Measurements from ENCODE around the gene USP30. TPM values are rescaled to one million over a fixed set of nuclear protein-coding genes. Genes with fewer than 3 reads are reported as not detected.

USP30 gene
- total RNA-seq, 1 experiment from 2014 or later = 7.1 TPM

DNA sequence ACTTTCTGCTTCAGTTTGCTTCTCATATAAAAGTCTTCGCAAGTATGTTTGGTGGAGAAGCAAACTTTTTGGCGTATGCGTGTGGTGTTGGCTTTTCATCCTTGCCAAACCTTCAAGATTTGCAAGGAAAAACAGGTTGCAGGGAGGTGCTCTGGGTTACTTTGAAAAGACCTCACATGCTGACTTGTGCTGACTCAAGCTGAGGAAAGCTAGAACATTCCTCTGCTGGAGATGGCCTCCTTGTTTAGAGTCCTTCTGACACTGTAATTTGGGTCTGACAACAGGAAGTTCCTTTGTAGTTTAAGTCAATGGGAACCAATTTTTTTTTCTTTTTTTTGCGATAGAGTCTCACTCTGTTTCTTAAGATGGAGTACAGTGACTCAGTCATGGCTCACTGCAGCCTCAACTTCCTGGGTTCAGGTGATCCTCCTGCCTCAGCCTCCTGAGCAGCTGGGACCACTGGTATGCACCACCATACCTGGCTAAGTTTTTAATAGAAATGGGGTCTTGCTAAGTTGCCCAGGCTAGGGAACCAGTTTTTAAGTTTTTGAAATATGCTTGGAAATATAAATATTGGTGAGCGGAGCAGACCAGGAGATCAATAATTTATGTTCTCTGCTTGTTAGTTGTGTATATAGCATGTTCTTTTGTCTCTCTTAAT lies 61.4 kb downstream of the USP30 start:
- Histone ChIP-seq H3K27ac (no peak overlapping the region), H3K9me3 (replicated peaks) (no peaks in the 10 kb centered on the region), H3K4me1 (replicated peaks) (peaks cover 4% of the 10 kb centered on the region; the same call in 1 of the 2 replicates), H3K4me3 (no peak overlapping the region), H3K36me3 (peaks cover 6% of the 10 kb centered on the region; the same call in 1 of the 2 replicates), H3K27me3 (replicated peaks) (no peaks in the 10 kb centered on the region)
- DNase-seq (ENCODE audit: low read depth in 1 of 2, low spot score in 2 of 2) = no peak

- H3K27ac ChIP-seq = no peak overlapping the region
- no peak overlapping the region for H3K4me3 ChIP-seq
- H3K4me1 ChIP-seq (replicated peaks) = peaks cover 4% of the 10 kb centered on the region; the same call in 1 of the 2 replicates
- DNase-seq (ENCODE audit: low read depth in 1 of 2, low spot score in 2 of 2) = no peak
- no peaks in the 10 kb centered on the region for H3K9me3 ChIP-seq (replicated peaks)
- H3K27me3 ChIP-seq (replicated peaks) = no peaks in the 10 kb centered on the region
- H3K36me3 ChIP-seq = peaks cover 5% of the 10 kb centered on the region; the same call in 1 of the 2 replicates
Observed at GRCh38 chr12:109114644-109115043, 62.3 kb downstream of the USP30 start.

- DNase-seq (ENCODE audit: low read depth in 1 of 2, low spot score in 2 of 2) = no peak
- no peaks in the 10 kb centered on the region for H3K36me3 ChIP-seq
Observed at GRCh38 chr12:109115404-109115757, 63.0 kb downstream of the USP30 start.

DNA sequence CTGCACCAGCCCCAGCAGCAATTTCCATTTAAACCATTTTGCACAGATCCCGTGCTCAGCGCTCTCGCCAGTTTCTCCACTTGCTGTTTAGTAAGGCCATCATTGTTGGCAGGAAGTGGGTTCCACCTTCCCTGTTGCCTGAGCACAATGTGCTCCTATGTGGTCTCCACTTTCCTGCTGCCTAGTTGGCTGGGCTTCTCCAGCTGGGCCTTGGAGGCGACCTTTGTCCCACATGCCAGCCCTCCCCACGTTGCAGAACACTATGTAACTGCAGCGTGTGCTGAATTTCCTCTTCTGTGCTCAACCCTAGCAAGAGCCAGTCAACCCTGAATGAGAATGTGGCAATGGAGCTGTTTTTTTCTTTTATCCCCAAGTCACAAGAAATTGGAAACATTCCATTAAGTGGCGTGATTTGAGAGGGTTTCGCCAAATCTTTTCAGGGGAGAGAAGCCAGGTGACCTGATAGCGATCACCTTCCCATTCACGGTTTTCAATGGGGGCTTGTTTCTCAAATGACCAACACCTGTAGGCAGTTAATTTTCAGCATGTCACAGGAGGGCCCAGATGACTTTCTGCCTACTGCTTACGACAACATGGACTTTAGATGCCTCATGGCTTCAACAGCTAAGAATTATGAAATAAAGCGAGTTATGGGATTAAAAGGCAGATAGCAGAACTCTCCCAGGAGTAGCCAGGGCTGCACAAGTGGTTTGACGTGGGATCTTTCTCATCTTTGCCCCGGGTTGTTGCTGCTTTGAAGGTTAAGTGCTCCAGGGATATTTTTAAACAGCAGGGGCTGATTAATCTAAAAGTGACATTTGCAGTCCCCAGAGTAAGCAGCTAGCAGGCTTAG lies 63.6 kb downstream of the USP30 start, which contains the start of gene ACACB:
Gene ACACB (plus strand): TSS at position 830 of the 853 bp plus-strand sequence. CDS start 22,819 bp downstream, outside the sequence.
- Histone ChIP-seq H3K36me3 (no peaks in the 10 kb centered on the region), H3K9me3 (replicated peaks) (no peaks in the 10 kb centered on the region), H3K4me1 (replicated peaks) (peaks cover 4% of the 10 kb centered on the region; the same call in 1 of the 2 replicates), H3K27me3 (replicated peaks) (no peaks in the 10 kb centered on the region), H3K4me3 (no peak within 1 kb of the TSS), H3K27ac (no peak within 1 kb of the TSS)
- no peak for DNase-seq (ENCODE audit: low read depth in 1 of 2, low spot score in 2 of 2)

More at GRCh38 chr12:109115404-109115757, 63.0 kb downstream of the USP30 start:
- Histone ChIP-seq H3K9me3 (replicated peaks) (no peaks in the 10 kb centered on the region), H3K4me3 (no peak overlapping the region), H3K4me1 (replicated peaks) (peaks cover 4% of the 10 kb centered on the region; the same call in 1 of the 2 replicates), H3K27ac (no peak overlapping the region), H3K27me3 (replicated peaks) (no peaks in the 10 kb centered on the region)

DNA sequence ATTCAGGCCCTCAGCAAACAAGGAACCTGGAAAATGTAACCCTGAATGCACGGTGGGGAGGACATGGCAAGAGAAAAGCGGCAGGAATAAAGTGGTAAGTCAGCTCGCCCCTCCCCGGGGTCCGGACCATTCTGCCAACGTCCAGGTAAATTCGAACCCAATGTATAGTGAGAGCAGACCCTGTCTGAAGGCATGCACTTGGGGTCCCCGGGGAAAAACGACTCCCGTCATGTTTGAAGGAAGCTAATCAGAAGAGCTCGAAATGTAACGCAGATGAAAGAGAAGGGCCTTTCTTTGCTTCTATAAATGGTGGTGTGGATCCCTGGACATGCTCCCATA lies 64.2 kb downstream of the USP30 start:
- Histone ChIP-seq H3K27me3 (replicated peaks) (no peaks in the 10 kb centered on the region), H3K9me3 (replicated peaks) (no peaks in the 10 kb centered on the region), H3K27ac (no peak overlapping the region), H3K4me3 (no peak overlapping the region), H3K4me1 (replicated peaks) (peaks cover 3% of the 10 kb centered on the region; the same call in 1 of the 2 replicates), H3K36me3 (no peaks in the 10 kb centered on the region)
- no peak for DNase-seq (ENCODE audit: low read depth in 1 of 2, low spot score in 2 of 2)

DNA sequence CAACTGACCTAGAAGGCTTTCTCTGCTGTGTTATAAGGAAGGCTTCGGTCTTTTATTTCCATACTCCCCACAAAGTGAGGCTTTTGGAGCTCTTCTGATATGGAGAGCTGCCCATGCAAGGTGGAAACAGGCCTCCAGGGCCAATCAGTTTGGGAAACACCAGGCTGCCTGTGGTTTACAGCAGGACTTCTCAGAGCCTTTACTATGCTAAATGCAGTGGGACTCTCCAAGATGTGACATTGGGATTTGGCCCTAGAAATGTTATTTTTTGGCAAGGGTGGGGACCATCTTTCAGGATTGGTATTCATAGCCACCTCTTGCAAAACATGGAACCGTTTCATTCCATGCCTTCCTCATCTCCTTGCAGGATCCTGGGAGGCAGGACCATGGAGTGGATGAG lies 67.7 kb downstream of the USP30 start:
- H3K4me3 ChIP-seq = no peak overlapping the region
- no peaks in the 10 kb centered on the region for H3K4me1 ChIP-seq (replicated peaks)
- no peak overlapping the region for H3K27ac ChIP-seq
- no peak for DNase-seq (ENCODE audit: low read depth in 1 of 2, low spot score in 2 of 2)
- H3K9me3 ChIP-seq (replicated peaks) = no peaks in the 10 kb centered on the region
- no peaks in the 10 kb centered on the region for H3K36me3 ChIP-seq
- H3K27me3 ChIP-seq (replicated peaks) = no peaks in the 10 kb centered on the region

- Histone ChIP-seq H3K36me3 (no peaks in the 10 kb centered on the region), H3K4me3 (no peak overlapping the region), H3K27ac (no peak overlapping the region), H3K27me3 (replicated peaks) (no peaks in the 10 kb centered on the region), H3K4me1 (replicated peaks) (no peaks in the 10 kb centered on the region), H3K9me3 (replicated peaks) (no peaks in the 10 kb centered on the region)
- no peak for DNase-seq (ENCODE audit: low read depth in 1 of 2, low spot score in 2 of 2)
Observed at GRCh38 chr12:109120557-109120956, 68.2 kb downstream of the USP30 start.

DNA sequence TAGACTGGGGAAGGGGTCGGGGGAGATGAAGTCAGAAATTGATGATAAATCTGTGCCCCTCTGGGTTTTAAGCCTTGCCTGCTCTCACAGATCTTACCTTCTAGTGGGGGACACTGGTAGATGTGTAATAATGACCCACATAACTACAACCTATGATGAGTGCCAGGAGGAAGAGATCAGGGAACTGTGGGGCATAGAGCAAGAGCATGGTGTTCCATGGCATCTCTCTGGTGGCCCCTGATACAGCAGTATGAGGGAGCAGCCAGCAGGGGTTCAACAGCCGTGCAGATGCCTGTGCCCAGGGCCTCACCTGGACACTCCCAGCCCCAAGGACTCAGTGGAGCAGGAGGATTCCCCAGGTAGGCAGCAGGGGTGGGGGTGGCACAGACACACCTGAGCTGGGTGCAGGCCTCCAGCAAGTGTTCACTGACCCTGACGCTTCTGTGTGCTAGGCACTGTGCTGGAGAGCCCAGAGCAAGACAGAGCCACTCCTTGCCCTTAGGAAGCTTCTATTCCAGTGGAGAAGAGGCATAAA lies 69.0 kb downstream of the USP30 start:
- no peaks in the 10 kb centered on the region for H3K9me3 ChIP-seq (replicated peaks)
- H3K27ac ChIP-seq = no peak overlapping the region
- H3K36me3 ChIP-seq = no peaks in the 10 kb centered on the region
- H3K27me3 ChIP-seq (replicated peaks) = no peaks in the 10 kb centered on the region
- DNase-seq (ENCODE audit: low read depth in 1 of 2, low spot score in 2 of 2) = no peak
- no peaks in the 10 kb centered on the region for H3K4me1 ChIP-seq (replicated peaks)
- no peak overlapping the region for H3K4me3 ChIP-seq

- no peak overlapping the region for H3K4me3 ChIP-seq
- no peak for DNase-seq (ENCODE audit: low read depth in 1 of 2, low spot score in 2 of 2)
- H3K9me3 ChIP-seq (replicated peaks) = no peaks in the 10 kb centered on the region
- no peaks in the 10 kb centered on the region for H3K27me3 ChIP-seq (replicated peaks)
- no peaks in the 10 kb centered on the region for H3K36me3 ChIP-seq
- H3K4me1 ChIP-seq (replicated peaks) = no peaks in the 10 kb centered on the region
- H3K27ac ChIP-seq = no peak overlapping the region
Observed at GRCh38 chr12:109124878-109125648, 72.7 kb downstream of the USP30 start.

DNA sequence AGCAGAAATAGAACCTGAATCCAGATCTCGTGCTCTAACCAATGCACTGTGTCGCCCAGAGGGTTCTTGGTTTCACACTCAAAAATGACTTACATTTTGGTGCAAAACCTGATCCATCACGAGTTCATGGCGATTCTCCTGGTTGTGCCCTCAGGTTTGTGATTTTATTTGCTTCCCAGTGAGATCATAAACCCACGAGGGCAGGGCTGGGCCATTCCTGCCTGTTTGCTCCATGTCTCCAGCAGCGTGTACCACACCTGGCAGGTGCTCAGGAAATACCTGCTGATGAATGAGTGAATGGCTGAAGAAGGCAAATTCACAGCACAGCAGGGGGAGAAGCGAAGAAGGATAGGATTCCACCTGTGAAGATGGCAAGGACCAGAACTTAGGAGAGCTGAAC lies 73.4 kb downstream of the USP30 start:
- Histone ChIP-seq H3K4me3 (no peak overlapping the region), H3K27me3 (replicated peaks) (no peaks in the 10 kb centered on the region), H3K4me1 (replicated peaks) (no peaks in the 10 kb centered on the region), H3K27ac (no peak overlapping the region), H3K36me3 (no peaks in the 10 kb centered on the region), H3K9me3 (replicated peaks) (no peaks in the 10 kb centered on the region)
- no peak for DNase-seq (ENCODE audit: low read depth in 1 of 2, low spot score in 2 of 2)

DNA sequence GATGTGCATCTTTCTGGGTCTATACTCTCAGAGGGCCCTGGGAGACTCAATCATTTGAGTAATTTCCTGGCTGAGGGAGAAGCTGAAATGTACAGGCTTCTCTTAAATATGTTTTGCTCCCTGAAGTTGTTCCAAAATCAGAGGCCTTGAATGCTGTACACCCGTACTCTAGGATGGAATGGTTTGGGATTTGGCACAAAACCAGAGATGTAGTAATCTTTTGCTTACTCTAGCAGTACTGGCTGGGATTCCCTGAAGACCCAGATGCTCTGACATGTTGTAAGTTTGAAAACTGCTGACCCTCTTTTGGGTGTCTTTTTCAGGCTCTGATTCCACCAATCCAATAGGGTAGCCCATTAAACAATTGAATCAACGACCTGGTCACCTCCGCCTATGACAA lies 74.4 kb downstream of the USP30 start:
- Histone ChIP-seq H3K4me1 (replicated peaks) (no peaks in the 10 kb centered on the region), H3K27me3 (replicated peaks) (no peaks in the 10 kb centered on the region), H3K36me3 (no peaks in the 10 kb centered on the region), H3K9me3 (replicated peaks) (no peaks in the 10 kb centered on the region), H3K27ac (no peak overlapping the region), H3K4me3 (no peak overlapping the region)
- DNase-seq (ENCODE audit: low read depth in 1 of 2, low spot score in 2 of 2) = no peak

DNA sequence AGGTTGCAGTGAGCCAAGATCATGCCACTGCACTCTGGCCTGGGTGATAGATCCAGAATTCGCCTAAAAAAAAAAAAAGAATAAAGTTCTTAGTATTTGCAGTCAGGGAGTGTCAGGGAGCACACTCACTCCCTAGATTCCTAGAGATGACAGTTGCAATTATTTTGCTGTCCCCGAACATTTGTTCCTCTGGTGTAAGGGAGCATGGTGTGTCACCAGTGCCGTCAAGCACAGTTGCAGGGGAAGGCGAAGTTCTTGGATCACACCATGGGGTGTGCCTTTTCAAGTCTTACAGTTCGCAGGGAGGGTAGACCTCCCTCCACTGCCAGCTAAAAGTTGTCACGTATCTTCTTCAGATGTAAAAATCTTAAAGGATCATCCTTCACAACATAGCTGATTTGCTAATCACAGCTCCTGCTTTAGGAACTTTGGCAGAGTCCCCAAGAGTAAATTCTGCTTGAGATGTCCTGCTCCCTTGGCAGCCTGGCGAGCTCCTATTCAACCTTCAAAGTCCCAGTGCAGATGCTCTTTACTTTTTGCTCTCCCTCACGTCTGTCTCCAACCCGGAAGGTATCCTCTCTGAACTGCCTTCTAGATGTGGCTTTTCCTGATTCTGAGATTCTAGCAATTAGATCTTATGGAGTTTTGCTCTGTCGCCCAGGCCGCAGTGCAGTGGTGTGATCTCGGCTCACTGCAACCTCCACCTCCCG lies 75.3 kb downstream of the USP30 start:
- no peaks in the 10 kb centered on the region for H3K36me3 ChIP-seq
- H3K27ac ChIP-seq = no peak overlapping the region
- H3K4me1 ChIP-seq (replicated peaks) = no peaks in the 10 kb centered on the region
- no peak overlapping the region for H3K4me3 ChIP-seq
- no peaks in the 10 kb centered on the region for H3K9me3 ChIP-seq (replicated peaks)
- DNase-seq (ENCODE audit: low read depth in 1 of 2, low spot score in 2 of 2) = no peak
- H3K27me3 ChIP-seq (replicated peaks) = no peaks in the 10 kb centered on the region
